Pancreas (tissue), 10 donors: ENCODE results near the gene GAS7. TPM values are rescaled to one million over a fixed set of nuclear protein-coding genes. Genes with fewer than 3 reads are reported as not detected.

ENCODE experiments used
- ATAC-seq, 4 donors: fragments of 200-7000 bp; cut with Tn5 transposase; one replicate each; pipeline versions ENCODE4 v1.8.0 to v1.9.1; 2020; ENCODE audit warnings: mild to moderate bottlenecking in 4 of 4, moderate library complexity in 4 of 4
- DNase-seq, 6 donors: peaks; one replicate each; pipeline ENCODE4 v3.0.0-alpha.2; 2020
- FAIRE-seq: peaks from 2 replicates; lab custom pipeline; 2012; peaks lifted over from hg19 to GRCh38; lab: Jason Lieb, UNC
- H3K27ac ChIP-seq, 4 donors: fragments of 200-600 bp; sonication (generic); 1 replicate in 3 of 4; 2 replicates in 1 of 4; pipeline versions ENCODE4 v1.5.0 to v1.8.0; 2020
- H3K27me3 ChIP-seq, 4 donors: fragments of 200-600 bp; one replicate each; pipeline ENCODE4 v1.8.0; 2021
- H3K36me3 ChIP-seq, 3 donors: fragments of 200-600 bp; sonication (generic) in 1 of 3; one replicate each; pipeline versions ENCODE4 v1.5.0 to v1.8.0; 2020 to 2021
- H3K4me1 ChIP-seq, 3 donors: fragments of 200-600 bp; one replicate each; pipeline ENCODE4 v1.8.0; 2021
- H3K4me3 ChIP-seq, 4 donors: fragments of 200-600 bp; sonication (generic) in 2 of 4; one replicate each; pipeline versions ENCODE4 v1.5.0 to v1.8.0; 2020 to 2021
- H3K9me3 ChIP-seq, 4 donors: fragments of 200-600 bp; one replicate each; pipeline ENCODE4 v1.8.0; 2021
- WGBS, 2 donors: extraction: QIAGEN DNeasy Blood & Tissue Kit; methylation state at CpG; one replicate each; pipeline ENCODE4 v1.1.7; 2013; 5-methylcytosine and 5-hydroxymethylcytosine counted together
- intact Hi-C, 3 donors: fragments of 100-400 bp; cut with DNase I; formaldehyde crosslinking; loops; one replicate each; pipeline versions ENCODE4 v1.11.1 to v1.14.2; 2022
- polyA plus RNA-seq, 2 donors: library from polyadenylated mRNA; stranded (reverse); fragments of 200-250 nt; gene quantifications; one replicate each; pipeline ENCODE4 v1.2.3, GENCODE V29; 2013
- total RNA-seq, 6 donors: library from RNA; stranded (reverse); fragmentation: NEBNext Ultra II Directional in 4 of 6; extraction: Animal tissue kit (Norgen Biotek cat#: 25700) in 4 of 6; gene quantifications; one replicate each; pipeline versions ENCODE4 v1.2.1 to v1.2.4, GENCODE V29; 2021 to 2023
- TF ChIP-seq, protein P1 (sequence below), 4 donors: fragments of 200-600 bp; sonication (generic) in 3 of 4; IDR thresholded peaks; one replicate each; pipeline versions ENCODE4 v1.5.0 to v1.8.0; 2021; ENCODE audit warnings: antibody characterized with exemption in 4 of 4
- donor health status: healthy with polysubstance abuse.
- donor health status: DM: no; HTN: no; CAD: no; lungs with moderate emphysema.
- donor health status: DM: no; HTN: no; CAD: no.
- donor health status: control.
- donor health status: control.
- donor health status: Bipolar disorder and iron deficiency.
- donor health status: DM: yes; HTN: yes; CAD: no.
- donor health status: DM: no; HTN: no; CAD: no.
- donor health status: DM: no; HTN: no; CAD: no.
- donor health status: DM: yes; HTN: yes; CAD: no.

Gene GAS7
- total and polyA plus RNA-seq, 8 donors: 1.9 to 22.9 (median 3.7) TPM

GRCh38 chr17:9999919-10000695 is 198.3 kb downstream of the GAS7 start:
- Histone ChIP-seq H3K4me1 (no peaks in the 10 kb centered on the region), H3K4me3 (no peak overlapping the region), H3K9me3 (no peaks in the 10 kb centered on the region), H3K27ac (no peak overlapping the region), H3K27me3 (no peaks in the 10 kb centered on the region), H3K36me3 (no peaks in the 10 kb centered on the region)
- no peak for FAIRE-seq
- TF ChIP-seq, protein P1, sequence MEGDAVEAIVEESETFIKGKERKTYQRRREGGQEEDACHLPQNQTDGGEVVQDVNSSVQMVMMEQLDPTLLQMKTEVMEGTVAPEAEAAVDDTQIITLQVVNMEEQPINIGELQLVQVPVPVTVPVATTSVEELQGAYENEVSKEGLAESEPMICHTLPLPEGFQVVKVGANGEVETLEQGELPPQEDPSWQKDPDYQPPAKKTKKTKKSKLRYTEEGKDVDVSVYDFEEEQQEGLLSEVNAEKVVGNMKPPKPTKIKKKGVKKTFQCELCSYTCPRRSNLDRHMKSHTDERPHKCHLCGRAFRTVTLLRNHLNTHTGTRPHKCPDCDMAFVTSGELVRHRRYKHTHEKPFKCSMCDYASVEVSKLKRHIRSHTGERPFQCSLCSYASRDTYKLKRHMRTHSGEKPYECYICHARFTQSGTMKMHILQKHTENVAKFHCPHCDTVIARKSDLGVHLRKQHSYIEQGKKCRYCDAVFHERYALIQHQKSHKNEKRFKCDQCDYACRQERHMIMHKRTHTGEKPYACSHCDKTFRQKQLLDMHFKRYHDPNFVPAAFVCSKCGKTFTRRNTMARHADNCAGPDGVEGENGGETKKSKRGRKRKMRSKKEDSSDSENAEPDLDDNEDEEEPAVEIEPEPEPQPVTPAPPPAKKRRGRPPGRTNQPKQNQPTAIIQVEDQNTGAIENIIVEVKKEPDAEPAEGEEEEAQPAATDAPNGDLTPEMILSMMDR (IDR thresholded peaks at IDR 0.05): no peak
- ATAC-seq: no peak
- intact Hi-C loops: no loop called here
- DNase-seq: no peak
- WGBS, 2 donors: 51 to 61% methylated on average over 9 of the region's 9 CpGs

- TF ChIP-seq, protein P1 (IDR thresholded peaks at IDR 0.05): no peak
- intact Hi-C loops: no loop called here
Measured at GRCh38 chr17:9998060-9998459, 200.3 kb downstream of the GAS7 start.

GRCh38 chr17:9994761-9995160 is 203.6 kb downstream of the GAS7 start:
- H3K4me3 ChIP-seq: no peak overlapping the region
- intact Hi-C loops: no loop called here
- WGBS, 2 donors: 47 to 65% methylated on average over 4 of the region's 4 CpGs
- no peak for DNase-seq
- H3K27me3 ChIP-seq: no peaks in the 10 kb centered on the region
- no peak for FAIRE-seq
- TF ChIP-seq, protein P1 (IDR thresholded peaks at IDR 0.05): no peak
- no peaks in the 10 kb centered on the region for H3K9me3 ChIP-seq
- no peak overlapping the region for H3K27ac ChIP-seq
- no peak for ATAC-seq
- H3K36me3 ChIP-seq: no peaks in the 10 kb centered on the region
- H3K4me1 ChIP-seq: no peaks in the 10 kb centered on the region

More at GRCh38 chr17:9998060-9998459, 200.3 kb downstream of the GAS7 start:
- 60 to 74% methylated on average over 3 of the region's 3 CpGs for WGBS, 2 donors
- Histone ChIP-seq H3K27ac (no peak overlapping the region), H3K36me3 (no peaks in the 10 kb centered on the region), H3K4me3 (no peak overlapping the region), H3K27me3 (no peaks in the 10 kb centered on the region), H3K4me1 (no peaks in the 10 kb centered on the region), H3K9me3 (no peaks in the 10 kb centered on the region)
- no peak for ATAC-seq
- no peak for FAIRE-seq
- no peak for DNase-seq

GRCh38 chr17:9991796-9992195 is 206.6 kb downstream of the GAS7 start:
- no peak for ATAC-seq
- intact Hi-C loops: no loop called here
- no peak for FAIRE-seq

More at GRCh38 chr17:9991796-9992195, 206.6 kb downstream of the GAS7 start:
- DNase-seq: no peak
- Histone ChIP-seq H3K4me1 (no peaks in the 10 kb centered on the region), H3K27me3 (no peaks in the 10 kb centered on the region), H3K27ac (no peak overlapping the region), H3K36me3 (no peaks in the 10 kb centered on the region), H3K4me3 (no peak overlapping the region), H3K9me3 (no peaks in the 10 kb centered on the region)
- WGBS, 2 donors: 74 to 87% methylated on average over 7 of the region's 7 CpGs
- TF ChIP-seq, protein P1 (IDR thresholded peaks at IDR 0.05): no peak
